Spleen (tissue), 7 donors: ENCODE measurements around the gene TIAM1.

ENCODE experiments used
- CTCF ChIP-seq, 11 experiments: fragments of 200-600 bp in 7 of 11; fragments of 450-650 bp in 4 of 11; sonication (generic) in 4 of 11; IDR thresholded peaks in 8 of 11; conservative IDR thresholded peaks in 3 of 11; 1 replicate in 7 of 11; 2 replicates in 4 of 11; pipeline versions ENCODE4 v1.4.0 to v1.8.0; 2016 to 2021; ENCODE audit warnings: antibody characterized with exemption in 11 of 11, inconsistent platforms in 4 of 11, mild to moderate bottlenecking in 1 of 11
- POLR2A ChIP-seq, 3 donors: fragments of 450-650 bp; IDR thresholded peaks; one replicate each; pipeline ENCODE4 v1.5.1; 2017; ENCODE audit warnings: antibody characterized with exemption in 3 of 3, mild to moderate bottlenecking in 1 of 3
- donor health status: DM: no; HTN: no; CAD: no; lungs with moderate emphysema.
- donor health status: DM: no; HTN: no; CAD: no.
- donor health status: DM: no; HTN: no; CAD: no.

- TF ChIP-seq CTCF (IDR thresholded peaks at IDR 0.05 in 8 of 11, conservative IDR thresholded peaks at IDR 0.05 in 3 of 11): no peak
- TF ChIP-seq POLR2A (IDR thresholded peaks at IDR 0.05): no peak
Measured at GRCh38 chr21:31297806-31298205, 46.3 kb downstream of the TIAM1 start.
